Measurements from ENCODE around the gene DCT. TPM values are rescaled to one million over a fixed set of nuclear protein-coding genes. Genes with fewer than 3 reads are reported as not detected.

DCT gene
- total RNA-seq, 1 experiment from 2014 or later: not detected

- POLR2A ChIA-PET: no interaction called here
- Histone ChIP-seq H3K27ac (ENCODE audit: low read length) (no peak overlapping the region), H3K27me3 (ENCODE audit: control insufficient read depth, insufficient read depth, low read length) (no peaks in the 10 kb centered on the region), H3K9me3 (ENCODE audit: control insufficient read depth, insufficient read depth, low read depth, low read length) (no peaks in the 10 kb centered on the region), H3K36me3 (ENCODE audit: control insufficient read depth, insufficient read depth, low read length) (no peaks in the 10 kb centered on the region), H3K4me1 (ENCODE audit: control insufficient read depth, insufficient read depth, low read length) (no peaks in the 10 kb centered on the region), H3K4me3 (ENCODE audit: low read depth in 2 of 2, low read length in 2 of 2) (no peak overlapping the region)
- TF ChIP-seq TCF7L2 (IDR thresholded peaks at IDR 0.05; ENCODE audit: low read depth, low read length) (no peak), POLR2AphosphoS5 (IDR thresholded peaks at IDR 0.05; ENCODE audit: low read depth, low read length) (no peak), SIN3A (IDR thresholded peaks at IDR 0.05; ENCODE audit: borderline replicate concordance, insufficient read depth, low read depth, low read length) (no peak), REST (IDR thresholded peaks at IDR 0.05; ENCODE audit: insufficient read depth in 1 of 2, low read depth in 2 of 2, low read length in 1 of 2) (no peak), CTCF (IDR thresholded peaks at IDR 0.05) (no peak)
- no TSS peak for BruUV-seq (replicated peaks)
- in situ Hi-C loops (cut with HindIII; ENCODE audit: low pct_unique_long_range_greater_than_20kb, low sequenced_read_pairs): no loop called here
- CTCF ChIA-PET: interaction anchor here (0.6 kb wide), 2 partner anchors 189 to 1161 kb away, joined by 3 to 4 read pairs; no protein-coding TSS in a partner anchor
- no peak for DNase-seq (ENCODE audit: low read depth, low spot score)
- ATAC-seq: no peak
- intact Hi-C loops (cut with micrococcal nuclease; ENCODE audit: unreplicated experiment): loop anchor here (10.0 kb wide), 1 partner anchor 113 kb away; no protein-coding TSS in a partner anchor
Measured at GRCh38 chr13:94431987-94432386, 47.5 kb downstream of the DCT start.

- intact Hi-C loops (cut with micrococcal nuclease; ENCODE audit: unreplicated experiment) (loop anchor here (10.0 kb wide), 1 partner anchor 113 kb away; no protein-coding TSS in a partner anchor), in situ Hi-C loops (cut with HindIII; ENCODE audit: low pct_unique_long_range_greater_than_20kb, low sequenced_read_pairs) (no loop called here)
- H3K9me3 ChIP-seq (ENCODE audit: control insufficient read depth, insufficient read depth, low read depth, low read length): no peaks in the 10 kb centered on the region
- H3K27ac ChIP-seq (ENCODE audit: low read length): no peak overlapping the region
- no peak for TF ChIP-seq REST (IDR thresholded peaks at IDR 0.05; ENCODE audit: insufficient read depth in 1 of 2, low read depth in 2 of 2, low read length in 1 of 2)
- TF ChIP-seq SIN3A (IDR thresholded peaks at IDR 0.05; ENCODE audit: borderline replicate concordance, insufficient read depth, low read depth, low read length): no peak
- TF ChIP-seq TCF7L2 (IDR thresholded peaks at IDR 0.05; ENCODE audit: low read depth, low read length): no peak
- TF ChIP-seq CTCF (IDR thresholded peaks at IDR 0.05): no peak
- no peak for TF ChIP-seq POLR2AphosphoS5 (IDR thresholded peaks at IDR 0.05; ENCODE audit: low read depth, low read length)
- ATAC-seq (no peak), DNase-seq (ENCODE audit: low read depth, low spot score) (no peak)
- POLR2A ChIA-PET: no interaction called here
- CTCF ChIA-PET: no interaction called here
- H3K4me3 ChIP-seq (ENCODE audit: low read depth in 2 of 2, low read length in 2 of 2): no peak overlapping the region
- BruUV-seq (replicated peaks): no TSS peak
- H3K4me1 ChIP-seq (ENCODE audit: control insufficient read depth, insufficient read depth, low read length): no peaks in the 10 kb centered on the region
- no peaks in the 10 kb centered on the region for H3K36me3 ChIP-seq (ENCODE audit: control insufficient read depth, insufficient read depth, low read length)
- no peaks in the 10 kb centered on the region for H3K27me3 ChIP-seq (ENCODE audit: control insufficient read depth, insufficient read depth, low read length)
Measured at GRCh38 chr13:94431574-94431973, 47.9 kb downstream of the DCT start.

Data from Panc1 (cell line).